Measurements from ENCODE around the gene C17orf113. TPM values are rescaled to one million over a fixed set of nuclear protein-coding genes. Genes with fewer than 3 reads are reported as not detected.

The C17orf113 gene
- total and polyA plus RNA-seq, 2 of the 13 experiments (the other 11 are each of a cell fraction or from before 2014, with no cell fraction given): 0.87 to 1.1 TPM

GRCh38 chr17:42087736-42088705, 37.6 kb upstream of the C17orf113 start (continued):
- TF ChIP-seq NFKB2 (CRISPR knock-in tag; IDR thresholded peaks at IDR 0.05; ENCODE audit: borderline replicate concordance) (no peak; the same call in 1 of the 2 replicates), SKIL (CRISPR knock-in tag; IDR thresholded peaks at IDR 0.05; ENCODE audit: borderline replicate concordance) (peak; percentile 31; the same call in 1 of the 2 replicates), KDM3A (CRISPR knock-in tag; IDR thresholded peaks at IDR 0.05; ENCODE audit: low read depth) (0 out of 2 replicates have a peak, but pooled peaks have one; percentile 57), ZNF782 (CRISPR knock-in tag; IDR thresholded peaks at IDR 0.05; ENCODE audit: borderline replicate concordance) (no peak), DNMT1 (CRISPR knock-in tag; IDR thresholded peaks at IDR 0.05) (no peak), ZNF264 (CRISPR knock-in tag; IDR thresholded peaks at IDR 0.05) (peak; percentile 53; the same call in 1 of the 2 replicates), FOXO4 (CRISPR knock-in tag; conservative IDR thresholded peaks at IDR 0.05) (no peak), ISX (CRISPR knock-in tag; conservative IDR thresholded peaks at IDR 0.05) (no peak), MTA1 (CRISPR knock-in tag; IDR thresholded peaks at IDR 0.05; ENCODE audit: borderline replicate concordance) (no peak), ASH2L (IDR thresholded peaks at IDR 0.05; ENCODE audit: insufficient read length, low read depth, low read length) (peak; percentile 85), ZNF44 (CRISPR knock-in tag; IDR thresholded peaks at IDR 0.05) (no peak), CSRNP2 (CRISPR knock-in tag; conservative IDR thresholded peaks at IDR 0.05; ENCODE audit: low read depth) (no peak), U2AF1 (optimal IDR thresholded peaks at IDR 0.05; ENCODE audit: low read depth, low read length) (no peak), ZSCAN9 (CRISPR knock-in tag; IDR thresholded peaks at IDR 0.05; ENCODE audit: borderline replicate concordance) (no peak), ZNF34 (CRISPR knock-in tag; IDR thresholded peaks at IDR 0.05; ENCODE audit: borderline replicate concordance) (0 out of 2 replicates have a peak, but pooled peaks have one; percentile 63), NFIC (IDR thresholded peaks at IDR 0.05; ENCODE audit: low read length) (0 out of 2 replicates have a peak, but pooled peaks have one; percentile 59), TAF15 (IDR thresholded peaks at IDR 0.05; ENCODE audit: low read depth, low read length, poor library complexity, severe bottlenecking) (peak; percentile 89), ZFP1 (CRISPR knock-in tag; IDR thresholded peaks at IDR 0.05) (no peak), ARNTL (CRISPR knock-in tag; IDR thresholded peaks at IDR 0.05) (0 out of 2 replicates have a peak, but pooled peaks have one; percentile 20), ZKSCAN5 (CRISPR knock-in tag; IDR thresholded peaks at IDR 0.05) (no peak), ZNF572 (CRISPR knock-in tag; IDR thresholded peaks at IDR 0.05) (no peak), TRIM24 (CRISPR knock-in tag; IDR thresholded peaks at IDR 0.05) (no peak), GMEB1 (CRISPR knock-in tag; IDR thresholded peaks at IDR 0.05; ENCODE audit: borderline replicate concordance) (peak; percentile 29; the same call in 1 of the 2 replicates)

All from HepG2 (cell line).